GM19468 (cell line): Measurements from ENCODE around the gene PSMD5.

Source experiments
- ATAC-seq: cut with Tn5 transposase; IDR thresholded peaks from one replicate; pipeline ENCODE4 v1.9.1; 2021; ENCODE audit warnings: mild to moderate bottlenecking, moderate library complexity, moderate number of reproducible peaks; ENCODE audit not compliant: unreplicated experiment; ENCODE audit errors: extremely low read depth

PSMD5 gene

DNA sequence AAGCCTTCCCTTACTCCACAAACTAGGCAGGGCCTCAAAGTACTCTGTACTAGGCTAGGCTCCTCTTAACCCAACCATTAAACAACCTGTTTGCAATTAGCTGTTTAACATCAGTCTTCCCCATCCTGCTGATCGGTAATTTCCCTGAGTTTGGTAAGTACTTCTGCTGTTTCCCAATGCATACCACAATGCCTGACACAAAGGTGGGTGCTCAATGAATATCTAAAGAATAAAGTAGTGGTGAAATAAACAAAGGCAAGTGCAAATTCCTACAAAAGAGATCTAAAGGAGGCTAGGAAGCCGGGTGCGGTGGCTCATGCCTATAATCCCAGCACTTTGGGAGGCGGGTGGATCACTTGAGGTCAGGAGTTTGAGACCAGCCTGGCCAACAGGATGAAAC, 74.5 kb downstream of the PSMD5 start:
- no peak for ATAC-seq

DNA sequence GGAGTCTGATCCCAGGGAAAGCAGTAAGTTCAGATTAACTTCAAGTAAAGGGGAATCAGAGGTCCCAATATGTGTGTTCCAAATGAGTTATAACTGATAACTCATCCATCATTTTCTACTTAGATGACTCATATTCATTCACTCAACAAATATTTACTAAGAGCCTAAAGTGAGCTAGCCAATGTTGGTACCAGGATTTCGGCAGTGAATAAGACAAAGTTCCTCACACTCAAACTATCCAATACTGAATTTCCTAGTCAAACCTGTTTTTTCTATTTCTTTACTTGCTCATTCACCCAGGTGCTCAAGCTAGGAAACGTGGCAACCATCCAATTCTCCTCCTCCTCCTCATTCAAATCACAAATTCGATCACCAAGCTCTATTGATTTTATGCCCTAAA, 75.3 kb downstream of the PSMD5 start:
- ATAC-seq: no peak
